Calu3 (cell line): Measurements from ENCODE around the gene FAM3C. TPM values are rescaled to one million over a fixed set of nuclear protein-coding genes. Genes with fewer than 3 reads are reported as not detected.
"Not testable (repeated sequence)": the region's sequence is repeated elsewhere in the genome, so short reads cannot be mapped to it uniquely, and the experiment has no call there.

Source experiments
- BruUV-seq: library from RNA; stranded (reverse); fragments of 400-500 nt; replicated peaks from 2 replicates; lab custom pipeline; 2021; lab: Mats Ljungman, UMichigan
- CTCF ChIA-PET: fragments of 300-600 bp; sonication (Branson Sonifier 250); formaldehyde crosslinking; loops from one replicate; lab custom pipeline; 2022; ENCODE audit warnings: antibody characterized with exemption; lab: Charles Lee
- DNase-seq: peaks from one replicate; pipeline ENCODE4 v3.0.0; 2022
- H3K27ac Mint-ChIP-seq: one replicate; pipeline ENCODE4 v1.8.0; 2022; ENCODE audit warnings: mixed read lengths; ENCODE audit not compliant: unreplicated experiment
- H3K27me3 Mint-ChIP-seq: one replicate; pipeline ENCODE4 v1.8.0; 2022; ENCODE audit warnings: mixed read lengths; ENCODE audit not compliant: unreplicated experiment
- H3K36me3 Mint-ChIP-seq: one replicate; pipeline ENCODE4 v1.8.0; 2022; ENCODE audit warnings: mild to moderate bottlenecking, moderate library complexity, mixed read lengths; ENCODE audit not compliant: insufficient read depth, unreplicated experiment
- H3K4me1 Mint-ChIP-seq: one replicate; pipeline ENCODE4 v1.8.0; 2022; ENCODE audit warnings: mild to moderate bottlenecking, low read depth, mixed read lengths; ENCODE audit not compliant: unreplicated experiment
- H3K4me3 Mint-ChIP-seq: one replicate; pipeline ENCODE4 v1.8.0; 2022; ENCODE audit warnings: mild to moderate bottlenecking, low read depth, moderate library complexity, mixed read lengths; ENCODE audit not compliant: unreplicated experiment
- H3K9me3 Mint-ChIP-seq: one replicate; pipeline ENCODE4 v1.8.0; 2022; ENCODE audit warnings: low read depth, mixed read lengths; ENCODE audit not compliant: unreplicated experiment
- intact Hi-C: fragments of 100-400 bp; cut with micrococcal nuclease; formaldehyde crosslinking; loops from one replicate; pipeline ENCODE4 v1.10.0; 2022; ENCODE audit not compliant: unreplicated experiment
- total RNA-seq: library from RNA; stranded (reverse); gene quantifications from 2 replicates; pipeline ENCODE4 v1.2.3, GENCODE V29; 2022
- TF ChIP-seq, protein P1 (sequence below): fragments of 200-600 bp; IDR thresholded peaks from one replicate; pipeline ENCODE4 v1.8.0; 2022; ENCODE audit warnings: antibody characterized with exemption; ENCODE audit not compliant: unreplicated experiment

Gene FAM3C
- total RNA-seq, 1 experiment from 2014 or later: 206 TPM

DNA sequence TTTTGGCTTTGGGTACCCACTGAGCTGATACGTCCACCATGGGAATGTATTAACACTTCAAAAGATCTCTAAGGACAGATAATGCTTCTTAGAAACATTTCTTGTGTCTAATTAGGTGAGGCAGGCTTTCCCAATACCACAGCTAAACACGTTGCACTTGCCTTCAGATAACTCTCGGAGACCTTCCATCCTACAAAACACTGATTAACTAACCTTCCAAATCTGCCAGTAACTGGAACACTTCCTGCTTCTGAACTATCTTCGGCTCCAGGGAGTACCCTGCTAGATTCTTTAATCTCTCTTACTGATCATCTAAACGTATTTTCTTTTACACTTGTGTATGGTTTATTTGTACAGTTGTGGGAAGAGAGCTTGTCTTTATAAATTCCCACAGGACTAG is 68.4 kb downstream of the FAM3C start:
- H3K36me3 Mint-ChIP-seq: peaks cover 20% of the 10 kb centered on the region
- TF ChIP-seq, protein P1, sequence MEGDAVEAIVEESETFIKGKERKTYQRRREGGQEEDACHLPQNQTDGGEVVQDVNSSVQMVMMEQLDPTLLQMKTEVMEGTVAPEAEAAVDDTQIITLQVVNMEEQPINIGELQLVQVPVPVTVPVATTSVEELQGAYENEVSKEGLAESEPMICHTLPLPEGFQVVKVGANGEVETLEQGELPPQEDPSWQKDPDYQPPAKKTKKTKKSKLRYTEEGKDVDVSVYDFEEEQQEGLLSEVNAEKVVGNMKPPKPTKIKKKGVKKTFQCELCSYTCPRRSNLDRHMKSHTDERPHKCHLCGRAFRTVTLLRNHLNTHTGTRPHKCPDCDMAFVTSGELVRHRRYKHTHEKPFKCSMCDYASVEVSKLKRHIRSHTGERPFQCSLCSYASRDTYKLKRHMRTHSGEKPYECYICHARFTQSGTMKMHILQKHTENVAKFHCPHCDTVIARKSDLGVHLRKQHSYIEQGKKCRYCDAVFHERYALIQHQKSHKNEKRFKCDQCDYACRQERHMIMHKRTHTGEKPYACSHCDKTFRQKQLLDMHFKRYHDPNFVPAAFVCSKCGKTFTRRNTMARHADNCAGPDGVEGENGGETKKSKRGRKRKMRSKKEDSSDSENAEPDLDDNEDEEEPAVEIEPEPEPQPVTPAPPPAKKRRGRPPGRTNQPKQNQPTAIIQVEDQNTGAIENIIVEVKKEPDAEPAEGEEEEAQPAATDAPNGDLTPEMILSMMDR: no peak
- intact Hi-C loops: no loop called here
- H3K27me3 Mint-ChIP-seq: peaks cover 26% of the 10 kb centered on the region
- no peak overlapping the region for H3K4me3 Mint-ChIP-seq
- CTCF ChIA-PET: no interaction called here
- H3K27ac Mint-ChIP-seq: no peak overlapping the region
- no peak for DNase-seq
- peaks cover 9% of the 10 kb centered on the region for H3K4me1 Mint-ChIP-seq
- BruUV-seq: no TSS peak
- no peaks in the 10 kb centered on the region for H3K9me3 Mint-ChIP-seq

DNA sequence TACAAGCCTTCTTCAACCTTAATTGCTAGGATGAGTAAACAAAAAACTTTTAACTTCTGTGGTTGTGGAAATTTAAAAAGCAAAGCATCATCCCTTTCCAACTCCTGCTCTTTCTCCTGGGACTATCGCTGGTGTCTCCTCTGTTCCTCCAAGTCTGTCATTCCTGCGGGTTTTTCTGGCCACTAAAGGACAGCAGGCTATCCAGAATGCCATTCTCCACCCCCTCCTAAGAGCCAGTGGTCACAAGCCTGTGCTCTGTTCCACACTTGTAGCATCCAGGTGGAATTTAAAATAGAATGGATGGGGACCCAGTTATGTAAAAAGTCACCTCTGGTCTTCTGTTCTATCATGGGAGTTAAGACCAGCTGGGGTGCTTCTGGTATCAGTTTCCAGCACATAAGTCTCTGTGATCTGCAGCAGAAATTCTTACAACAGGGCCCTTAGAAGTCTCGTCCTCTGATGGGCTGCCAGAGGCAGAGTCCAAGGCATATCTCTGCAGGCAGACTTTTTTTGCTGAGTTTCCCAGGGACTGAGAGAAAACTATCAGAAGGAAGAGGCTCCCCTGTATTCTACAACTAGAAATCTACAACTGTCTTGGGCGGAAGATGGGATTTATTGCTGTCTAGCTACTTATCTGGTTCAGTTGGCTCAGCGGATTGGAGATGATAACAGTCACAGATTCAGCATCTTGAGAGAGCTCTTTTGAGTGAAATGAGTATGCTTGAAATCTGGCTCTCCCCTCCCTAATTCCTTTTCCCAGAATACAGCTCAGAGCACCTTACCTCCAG is 72.4 kb downstream of the FAM3C start:
- CTCF ChIA-PET: no interaction called here
- Mint-ChIP-seq H3K9me3 (no peaks in the 10 kb centered on the region), H3K27ac (no peak overlapping the region), H3K36me3 (peaks cover under 1% of the 10 kb centered on the region), H3K27me3 (peaks cover 16% of the 10 kb centered on the region), H3K4me1 (no peaks in the 10 kb centered on the region), H3K4me3 (no peak overlapping the region)
- BruUV-seq: no TSS peak
- TF ChIP-seq, protein P1: no peak
- intact Hi-C loops: no loop called here
- no peak for DNase-seq

DNA sequence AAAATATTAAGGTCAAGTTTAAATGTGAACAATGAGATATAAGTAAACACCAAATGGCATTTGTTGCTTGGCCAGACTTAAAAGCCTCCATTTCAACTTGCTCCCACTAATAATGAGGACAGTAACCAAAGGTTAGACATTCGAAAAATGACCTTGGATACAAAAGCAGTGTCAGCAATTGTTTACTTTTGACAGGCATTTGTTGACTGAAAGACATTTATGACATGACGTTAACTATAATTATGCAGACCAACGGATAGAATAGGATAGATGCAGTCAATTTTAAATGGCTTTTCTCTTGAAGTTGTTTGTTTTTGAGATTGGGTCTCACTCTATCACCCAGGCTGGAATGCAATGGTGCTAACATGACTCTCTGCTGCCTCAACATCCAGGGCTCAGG is 73.6 kb downstream of the FAM3C start:
- no peaks in the 10 kb centered on the region for H3K4me1 Mint-ChIP-seq
- no TSS peak for BruUV-seq
- H3K27me3 Mint-ChIP-seq: peaks cover 4% of the 10 kb centered on the region
- DNase-seq: no peak
- no peaks in the 10 kb centered on the region for H3K36me3 Mint-ChIP-seq
- no peaks in the 10 kb centered on the region for H3K9me3 Mint-ChIP-seq
- TF ChIP-seq, protein P1: no peak
- CTCF ChIA-PET: no interaction called here
- no peak overlapping the region for H3K4me3 Mint-ChIP-seq
- no peak overlapping the region for H3K27ac Mint-ChIP-seq
- intact Hi-C loops: no loop called here

DNA sequence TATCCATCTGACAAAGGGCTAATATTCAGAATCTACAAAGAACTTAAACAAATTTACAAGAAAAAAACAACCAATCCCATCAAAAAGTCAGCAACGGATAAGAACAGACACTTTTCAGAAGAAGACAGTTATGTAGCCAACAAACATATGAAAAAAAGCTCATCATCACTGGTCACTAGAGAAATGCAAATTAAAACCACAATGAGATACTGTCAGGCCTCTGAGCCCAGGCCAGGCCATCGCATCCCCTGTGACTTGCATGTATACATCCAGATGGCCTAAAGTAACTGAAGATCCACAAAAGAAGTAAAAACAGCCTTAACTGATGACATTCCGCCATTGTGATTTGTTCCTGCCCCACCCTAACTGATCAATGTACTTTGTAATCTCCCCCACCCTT is 80.9 kb downstream of the FAM3C start:
- H3K4me3 Mint-ChIP-seq, BruUV-seq, H3K27ac Mint-ChIP-seq, H3K9me3 Mint-ChIP-seq, CTCF ChIA-PET, H3K36me3 Mint-ChIP-seq, H3K27me3 Mint-ChIP-seq, intact Hi-C loops, DNase-seq: not testable (repeated sequence)
- peaks cover 12% of the 10 kb centered on the region for H3K4me1 Mint-ChIP-seq
